ENCODE measurements around the gene NOS1AP.

NOS1AP gene

GRCh38 chr1:162223488-162223887 lies 154.0 kb downstream of the NOS1AP start:
- POLR2A ChIA-PET = no interaction called here
- DNase-seq (ENCODE audit: extremely low spot score) = no peak
- CTCF ChIA-PET = no interaction called here
- TF ChIP-seq, protein P1, sequence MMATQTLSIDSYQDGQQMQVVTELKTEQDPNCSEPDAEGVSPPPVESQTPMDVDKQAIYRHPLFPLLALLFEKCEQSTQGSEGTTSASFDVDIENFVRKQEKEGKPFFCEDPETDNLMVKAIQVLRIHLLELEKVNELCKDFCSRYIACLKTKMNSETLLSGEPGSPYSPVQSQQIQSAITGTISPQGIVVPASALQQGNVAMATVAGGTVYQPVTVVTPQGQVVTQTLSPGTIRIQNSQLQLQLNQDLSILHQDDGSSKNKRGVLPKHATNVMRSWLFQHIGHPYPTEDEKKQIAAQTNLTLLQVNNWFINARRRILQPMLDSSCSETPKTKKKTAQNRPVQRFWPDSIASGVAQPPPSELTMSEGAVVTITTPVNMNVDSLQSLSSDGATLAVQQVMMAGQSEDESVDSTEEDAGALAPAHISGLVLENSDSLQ (IDR thresholded peaks at IDR 0.05) = no peak
- TF ChIP-seq TARDBP (IDR thresholded peaks at IDR 0.05) = no peak
- TF ChIP-seq SP1 (IDR thresholded peaks at IDR 0.05) = no peak
- TF ChIP-seq L3MBTL2 (conservative IDR thresholded peaks at IDR 0.05) = no peak
- TF ChIP-seq LEF1 (IDR thresholded peaks at IDR 0.05; ENCODE audit: borderline replicate concordance) = no peak
- TF ChIP-seq NFRKB (IDR thresholded peaks at IDR 0.05) = no peak
- TF ChIP-seq FOXA1 (IDR thresholded peaks at IDR 0.05) = no peak
- TF ChIP-seq ZNF384 (IDR thresholded peaks at IDR 0.05) = no peak
- TF ChIP-seq ARNT (IDR thresholded peaks at IDR 0.05) = no peak
- no peak for TF ChIP-seq BHLHE40 (IDR thresholded peaks at IDR 0.05; ENCODE audit: borderline replicate concordance)
- TF ChIP-seq HDGF (IDR thresholded peaks at IDR 0.05; ENCODE audit: borderline replicate concordance) = no peak
- TF ChIP-seq ELF4 (IDR thresholded peaks at IDR 0.05) = no peak
- no peak for TF ChIP-seq FOXK2 (IDR thresholded peaks at IDR 0.05)
- TF ChIP-seq FOXM1 (IDR thresholded peaks at IDR 0.05; ENCODE audit: borderline replicate concordance) = no peak
- no peak for TF ChIP-seq CTBP1 (IDR thresholded peaks at IDR 0.05; ENCODE audit: borderline replicate concordance)

GRCh38 chr1:162224267-162224666 lies 154.8 kb downstream of the NOS1AP start:
- POLR2A ChIA-PET = no interaction called here

GRCh38 chr1:162228586-162228985 lies 159.1 kb downstream of the NOS1AP start:
- ChIA-PET POLR2A (no interaction called here), CTCF (no interaction called here)
- DNase-seq (ENCODE audit: extremely low spot score) = no peak
- TF ChIP-seq SP1 (IDR thresholded peaks at IDR 0.05) = no peak
- no peak for TF ChIP-seq FOXA1 (IDR thresholded peaks at IDR 0.05)
- TF ChIP-seq FOXM1 (IDR thresholded peaks at IDR 0.05; ENCODE audit: borderline replicate concordance) = no peak
- TF ChIP-seq LEF1 (IDR thresholded peaks at IDR 0.05; ENCODE audit: borderline replicate concordance) = no peak
- no peak for TF ChIP-seq ELF4 (IDR thresholded peaks at IDR 0.05)
- TF ChIP-seq FOXK2 (IDR thresholded peaks at IDR 0.05) = no peak
- TF ChIP-seq BHLHE40 (IDR thresholded peaks at IDR 0.05; ENCODE audit: borderline replicate concordance) = no peak
- no peak for TF ChIP-seq L3MBTL2 (conservative IDR thresholded peaks at IDR 0.05)
- no peak for TF ChIP-seq ZNF384 (IDR thresholded peaks at IDR 0.05)
- no peak for TF ChIP-seq ARNT (IDR thresholded peaks at IDR 0.05)
- no peak for TF ChIP-seq HDGF (IDR thresholded peaks at IDR 0.05; ENCODE audit: borderline replicate concordance)
- TF ChIP-seq CTBP1 (IDR thresholded peaks at IDR 0.05; ENCODE audit: borderline replicate concordance) = no peak

More at GRCh38 chr1:162224267-162224666, 154.8 kb downstream of the NOS1AP start:
- CTCF ChIA-PET = no interaction called here
- DNase-seq (ENCODE audit: extremely low spot score) = no peak
- TF ChIP-seq CTBP1 (IDR thresholded peaks at IDR 0.05; ENCODE audit: borderline replicate concordance) = no peak
- no peak for TF ChIP-seq FOXM1 (IDR thresholded peaks at IDR 0.05; ENCODE audit: borderline replicate concordance)
- no peak for TF ChIP-seq ARNT (IDR thresholded peaks at IDR 0.05)
- TF ChIP-seq SP1 (IDR thresholded peaks at IDR 0.05) = no peak
- TF ChIP-seq TARDBP (IDR thresholded peaks at IDR 0.05) = no peak
- TF ChIP-seq BHLHE40 (IDR thresholded peaks at IDR 0.05; ENCODE audit: borderline replicate concordance) = no peak
- no peak for TF ChIP-seq LEF1 (IDR thresholded peaks at IDR 0.05; ENCODE audit: borderline replicate concordance)
- TF ChIP-seq FOXA1 (IDR thresholded peaks at IDR 0.05) = no peak
- TF ChIP-seq SUZ12 (IDR thresholded peaks at IDR 0.05) = no peak
- no peak for TF ChIP-seq ELF4 (IDR thresholded peaks at IDR 0.05)
- TF ChIP-seq FOXK2 (IDR thresholded peaks at IDR 0.05) = no peak
- TF ChIP-seq, protein P1 (IDR thresholded peaks at IDR 0.05) = no peak
- no peak for TF ChIP-seq NFRKB (IDR thresholded peaks at IDR 0.05)
- no peak for TF ChIP-seq HDGF (IDR thresholded peaks at IDR 0.05; ENCODE audit: borderline replicate concordance)
- no peak for TF ChIP-seq L3MBTL2 (conservative IDR thresholded peaks at IDR 0.05)
- no peak for TF ChIP-seq ZNF384 (IDR thresholded peaks at IDR 0.05)

DNA sequence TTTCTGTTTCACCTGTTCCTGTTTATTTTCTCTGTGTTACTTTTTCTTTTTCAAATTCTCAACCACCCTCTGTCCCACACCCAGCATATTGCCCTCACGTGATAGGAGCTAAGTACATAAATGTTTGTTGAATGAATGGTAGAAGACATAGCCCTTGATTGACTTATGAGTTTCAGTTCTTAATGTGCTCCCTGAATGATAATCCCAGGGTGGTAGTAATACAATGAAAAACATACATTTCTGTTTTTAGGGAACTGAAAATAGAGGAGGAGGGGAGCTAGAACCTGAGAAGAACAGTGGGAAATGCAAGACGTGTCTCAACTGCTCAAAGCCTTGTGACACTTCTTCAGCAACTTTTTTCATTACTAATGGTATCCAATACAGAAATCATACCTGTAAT lies 160.1 kb downstream of the NOS1AP start:
- TF ChIP-seq SUZ12 (IDR thresholded peaks at IDR 0.05) = no peak
- DNase-seq (ENCODE audit: extremely low spot score) = no peak
- CTCF ChIA-PET = no interaction called here
- POLR2A ChIA-PET = no interaction called here

- CTCF ChIA-PET = no interaction called here
- POLR2A ChIA-PET = no interaction called here
Observed at GRCh38 chr1:162230096-162230495, 160.6 kb downstream of the NOS1AP start.

DNA sequence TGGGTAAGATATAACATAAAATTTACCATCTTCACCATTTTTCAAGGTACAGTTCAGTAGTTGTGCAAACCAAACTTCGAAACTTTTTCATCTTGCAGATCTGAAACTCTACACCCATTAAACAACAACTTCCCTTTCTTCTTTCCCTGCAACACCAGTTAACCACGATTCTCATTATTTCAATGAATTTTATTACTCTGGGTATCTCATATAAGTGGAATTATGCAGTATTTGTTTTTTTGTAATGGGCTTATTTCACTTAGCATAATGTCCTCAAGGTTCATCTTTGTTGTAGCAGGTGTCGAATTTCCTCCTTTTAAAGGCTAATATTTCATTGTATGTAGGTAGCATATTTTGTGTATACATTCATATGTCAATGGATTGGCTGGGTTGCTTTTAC lies 161.0 kb downstream of the NOS1AP start:
- no peak for DNase-seq (ENCODE audit: extremely low spot score)
- TF ChIP-seq HDGF (IDR thresholded peaks at IDR 0.05; ENCODE audit: borderline replicate concordance) (no peak), SUZ12 (IDR thresholded peaks at IDR 0.05) (no peak), SP1 (IDR thresholded peaks at IDR 0.05) (no peak), TARDBP (IDR thresholded peaks at IDR 0.05) (no peak), BHLHE40 (IDR thresholded peaks at IDR 0.05; ENCODE audit: borderline replicate concordance) (no peak), ELF4 (IDR thresholded peaks at IDR 0.05) (no peak), NFRKB (IDR thresholded peaks at IDR 0.05) (no peak), FOXK2 (IDR thresholded peaks at IDR 0.05) (no peak), ZNF384 (IDR thresholded peaks at IDR 0.05) (no peak), FOXM1 (IDR thresholded peaks at IDR 0.05; ENCODE audit: borderline replicate concordance) (no peak), FOXA1 (IDR thresholded peaks at IDR 0.05) (no peak), LEF1 (IDR thresholded peaks at IDR 0.05; ENCODE audit: borderline replicate concordance) (no peak), L3MBTL2 (conservative IDR thresholded peaks at IDR 0.05) (no peak), ARNT (IDR thresholded peaks at IDR 0.05) (no peak), CTBP1 (IDR thresholded peaks at IDR 0.05; ENCODE audit: borderline replicate concordance) (no peak)
- TF ChIP-seq, protein P1 (IDR thresholded peaks at IDR 0.05) = no peak
- ChIA-PET CTCF (no interaction called here), POLR2A (no interaction called here)

More at GRCh38 chr1:162230096-162230495, 160.6 kb downstream of the NOS1AP start:
- TF ChIP-seq ARNT (IDR thresholded peaks at IDR 0.05) (no peak), ELF4 (IDR thresholded peaks at IDR 0.05) (no peak), LEF1 (IDR thresholded peaks at IDR 0.05; ENCODE audit: borderline replicate concordance) (no peak), TARDBP (IDR thresholded peaks at IDR 0.05) (no peak), ZNF384 (IDR thresholded peaks at IDR 0.05) (no peak)
- DNase-seq (ENCODE audit: extremely low spot score) = no peak
